Right lobe of liver (tissue), 6 donors: ENCODE results near the gene HDDC2. TPM values are rescaled to one million over a fixed set of nuclear protein-coding genes. Genes with fewer than 3 reads are reported as not detected.

Experiments used
- ATAC-seq, 4 donors: fragments of 200-7000 bp; cut with Tn5 transposase; one replicate each; pipeline ENCODE4 v1.9.1; 2020; ENCODE audit warnings: mild to moderate bottlenecking in 4 of 4, moderate library complexity in 4 of 4
- DNase-seq, 3 donors: peaks; one replicate each; pipeline ENCODE4 v3.0.0-alpha.2; 2020
- H3K27ac ChIP-seq, 3 donors: fragments of 200-600 bp; one replicate each; pipeline ENCODE4 v1.8.0; 2022
- H3K27me3 ChIP-seq, 2 donors: fragments of 200-600 bp; one replicate each; pipeline ENCODE4 v1.8.0; 2022
- H3K36me3 ChIP-seq, 4 donors: fragments of 200-600 bp; sonication (generic) in 1 of 4; one replicate each; pipeline versions ENCODE4 v1.5.1 to v1.8.0; 2017 to 2022; ENCODE audit warnings: control low read depth in 1 of 4
- H3K4me1 ChIP-seq, 4 donors: fragments of 200-600 bp; sonication (generic) in 1 of 4; one replicate each; pipeline versions ENCODE4 v1.5.1 to v1.8.0; 2017 to 2022; ENCODE audit warnings: control low read depth in 1 of 4
- H3K4me3 ChIP-seq, 3 donors: fragments of 200-600 bp; one replicate each; pipeline ENCODE4 v1.8.0; 2022
- H3K9me3 ChIP-seq, 4 donors: fragments of 200-600 bp; sonication (generic) in 1 of 4; one replicate each; pipeline versions ENCODE4 v1.5.1 to v1.8.0; 2017 to 2022; ENCODE audit warnings: control low read depth in 1 of 4
- POLR2A ChIP-seq: fragments of 450-650 bp; IDR thresholded peaks from one replicate; pipeline ENCODE4 v1.6.1; 2017; ENCODE audit warnings: antibody characterized with exemption, mild to moderate bottlenecking
- WGBS: methylation state at CpG from one replicate; pipeline ENCODE4 v1.1.6; 2018; ENCODE audit warnings: low coverage, low lambda C conversion rate; ENCODE audit not compliant: insufficient coverage; ENCODE audit errors: missing lambda C conversion rate; 5-methylcytosine and 5-hydroxymethylcytosine counted together
- intact Hi-C, 2 donors: fragments of 100-400 bp; cut with DNase I; formaldehyde crosslinking; loops; one replicate each; pipeline versions ENCODE4 v1.11.2 to v1.14.1; 2022
- total RNA-seq, 6 experiments: library from RNA; depleted of rRNA in 2 of 6; stranded (reverse); fragments of >200 nt in 2 of 6; fragmentation: NEBNext Ultra II Directional in 3 of 6; extraction: Animal tissue kit (Norgen Biotek cat#: 25700) in 3 of 6; gene quantifications; one replicate each; pipeline versions ENCODE4 v1.1.0 to v1.2.4, GENCODE V29; 2016 to 2023
- TF ChIP-seq, protein P1 (sequence below), 4 donors: fragments of 200-600 bp in 3 of 4; fragments of 450-650 bp in 1 of 4; IDR thresholded peaks; one replicate each; pipeline versions ENCODE4 v1.5.1 to v1.8.0; 2016 to 2022; ENCODE audit warnings: antibody characterized with exemption in 4 of 4, mild to moderate bottlenecking in 2 of 4
- donor health status: DM: no; HTN: yes; CAD: no.
- donor health status: DM: no; HTN: no; CAD: no.
- donor health status: DM: no; HTN: no; CAD: no.
- donor health status: DM: no; HTN: yes; CAD: no.
- donor health status: DM: no; HTN: yes; CAD: no.

HDDC2 gene
- total RNA-seq, 6 experiments from 2014 or later = 6.8 to 15.6 (median 9.5) TPM

DNA sequence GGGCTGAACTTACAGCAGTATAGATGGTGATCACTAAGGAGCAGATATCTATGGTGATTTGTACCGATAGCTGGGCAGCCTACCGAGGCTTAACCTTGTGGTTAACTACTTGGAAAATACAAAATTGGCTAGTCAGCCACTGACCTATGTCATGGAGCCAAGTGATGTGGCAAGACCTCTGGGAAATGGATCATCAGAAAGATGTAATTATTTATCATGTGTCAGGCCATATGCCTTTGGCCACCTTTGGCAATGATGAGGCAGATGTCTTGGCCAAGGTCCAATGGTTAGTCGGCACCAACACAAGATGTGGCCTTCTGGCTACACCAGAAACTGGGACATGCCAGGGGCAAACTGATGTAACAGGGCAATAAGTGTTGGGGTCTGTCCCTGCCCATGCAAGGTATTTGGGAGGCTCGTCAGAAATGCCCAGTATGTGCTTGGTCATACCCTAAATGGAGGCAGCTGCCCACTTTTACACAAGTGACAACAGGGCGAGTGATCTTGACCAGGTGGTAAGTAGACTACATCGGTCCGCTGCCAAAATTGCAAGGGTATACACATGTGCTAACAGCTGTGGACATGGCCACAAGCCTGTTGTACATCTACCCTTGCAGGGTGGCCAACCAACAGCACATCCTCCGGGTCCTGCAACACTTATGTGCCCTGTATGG is 30.1 kb downstream of the HDDC2 start:
- no peak overlapping the region for H3K27ac ChIP-seq
- peaks cover 0 to 8% (median 0%) of the 10 kb centered on the region in 4 donors for H3K4me1 ChIP-seq
- TF ChIP-seq POLR2A = no peak
- TF ChIP-seq, protein P1, sequence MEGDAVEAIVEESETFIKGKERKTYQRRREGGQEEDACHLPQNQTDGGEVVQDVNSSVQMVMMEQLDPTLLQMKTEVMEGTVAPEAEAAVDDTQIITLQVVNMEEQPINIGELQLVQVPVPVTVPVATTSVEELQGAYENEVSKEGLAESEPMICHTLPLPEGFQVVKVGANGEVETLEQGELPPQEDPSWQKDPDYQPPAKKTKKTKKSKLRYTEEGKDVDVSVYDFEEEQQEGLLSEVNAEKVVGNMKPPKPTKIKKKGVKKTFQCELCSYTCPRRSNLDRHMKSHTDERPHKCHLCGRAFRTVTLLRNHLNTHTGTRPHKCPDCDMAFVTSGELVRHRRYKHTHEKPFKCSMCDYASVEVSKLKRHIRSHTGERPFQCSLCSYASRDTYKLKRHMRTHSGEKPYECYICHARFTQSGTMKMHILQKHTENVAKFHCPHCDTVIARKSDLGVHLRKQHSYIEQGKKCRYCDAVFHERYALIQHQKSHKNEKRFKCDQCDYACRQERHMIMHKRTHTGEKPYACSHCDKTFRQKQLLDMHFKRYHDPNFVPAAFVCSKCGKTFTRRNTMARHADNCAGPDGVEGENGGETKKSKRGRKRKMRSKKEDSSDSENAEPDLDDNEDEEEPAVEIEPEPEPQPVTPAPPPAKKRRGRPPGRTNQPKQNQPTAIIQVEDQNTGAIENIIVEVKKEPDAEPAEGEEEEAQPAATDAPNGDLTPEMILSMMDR (IDR thresholded peaks at IDR 0.05) = no peak
- DNase-seq = no peak
- H3K4me3 ChIP-seq = no peak overlapping the region
- H3K36me3 ChIP-seq = peaks cover 0 to 7% (median 0%) of the 10 kb centered on the region in 4 donors
- intact Hi-C loops = no loop called here
- ATAC-seq = peak in 1 of 4 donors; percentile 24
- H3K27me3 ChIP-seq = no peaks in the 10 kb centered on the region
- 40% methylated on average over 4 of the region's 8 CpGs for WGBS
- no peaks in the 10 kb centered on the region for H3K9me3 ChIP-seq

DNA sequence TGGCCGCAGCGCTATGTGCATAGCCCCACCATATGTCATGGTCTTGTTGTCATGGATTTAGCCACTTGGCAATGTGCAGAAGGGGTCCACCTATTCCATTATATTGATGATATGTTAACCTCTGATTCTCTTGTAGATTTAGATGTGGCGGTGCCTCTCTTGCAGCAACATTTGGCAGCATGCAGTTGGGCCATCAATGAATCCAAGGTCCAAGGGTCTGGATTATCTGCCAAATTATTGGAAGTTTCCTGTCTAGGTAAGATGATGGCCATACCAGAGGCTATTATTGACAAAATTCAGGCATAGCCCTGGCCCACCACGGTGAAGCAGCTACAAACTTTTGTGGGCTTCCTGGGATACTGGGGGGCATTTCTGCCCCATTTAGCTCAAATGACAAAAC is 31.4 kb downstream of the HDDC2 start:
- Histone ChIP-seq H3K27ac (no peak overlapping the region), H3K4me3 (no peak overlapping the region), H3K27me3 (no peaks in the 10 kb centered on the region), H3K9me3 (no peaks in the 10 kb centered on the region), H3K4me1 (peaks cover 0 to 8% (median 0%) of the 10 kb centered on the region in 4 donors), H3K36me3 (peaks cover 0 to 6% (median 0%) of the 10 kb centered on the region in 4 donors)
- WGBS = 50% methylated on average over 4 of the region's 4 CpGs
- ATAC-seq (peak in 3 of 4 donors; percentile 29 to 55 (median 35)), DNase-seq (no peak)
- no peak for TF ChIP-seq POLR2A
- TF ChIP-seq, protein P1 (IDR thresholded peaks at IDR 0.05) = no peak
- intact Hi-C loops = no loop called here

DNA sequence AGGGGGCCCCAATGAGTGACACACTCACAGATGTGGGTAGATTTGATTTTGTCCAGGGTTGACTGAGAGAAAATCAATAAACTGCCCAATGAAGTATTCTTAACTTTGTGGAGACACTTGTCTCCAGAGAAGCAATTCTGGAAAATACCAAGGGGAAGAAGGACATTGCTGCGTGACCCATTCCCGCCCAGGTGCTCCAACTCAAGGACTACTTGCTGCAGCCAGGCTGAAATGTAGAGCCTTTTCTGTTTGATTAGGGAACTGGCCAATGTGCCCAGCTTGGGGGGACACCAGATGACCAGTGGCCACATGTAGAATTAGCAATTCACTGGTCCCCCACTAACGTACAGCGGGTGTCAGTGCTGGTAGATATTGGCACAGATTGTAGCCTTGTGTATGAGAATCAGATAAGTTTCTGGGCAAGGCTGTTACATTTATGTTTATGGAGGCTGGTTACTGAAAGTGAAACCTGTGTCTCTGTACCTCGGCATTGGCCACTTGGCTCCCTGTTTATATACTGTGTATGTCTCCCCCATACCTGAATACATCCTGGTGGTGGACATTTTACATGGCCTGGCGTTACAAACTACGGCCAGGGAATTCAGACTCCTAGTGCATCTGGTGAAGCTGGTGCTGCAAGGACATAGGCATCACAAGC is 32.3 kb downstream of the HDDC2 start:
- TF ChIP-seq, protein P1 (IDR thresholded peaks at IDR 0.05) = no peak
- no peak for TF ChIP-seq POLR2A
- Histone ChIP-seq H3K36me3 (peaks cover 0 to 2% (median 0%) of the 10 kb centered on the region in 4 donors), H3K4me1 (peaks cover 0 to 8% (median 0%) of the 10 kb centered on the region in 4 donors), H3K4me3 (no peak overlapping the region), H3K9me3 (no peaks in the 10 kb centered on the region), H3K27ac (no peak overlapping the region), H3K27me3 (no peaks in the 10 kb centered on the region)
- peak in 1 of 3 donors; percentile 13 for DNase-seq
- intact Hi-C loops = no loop called here
- peak; percentile 35 to 82 (median 54) for ATAC-seq
- 68% methylated on average over 5 of the region's 7 CpGs for WGBS

DNA sequence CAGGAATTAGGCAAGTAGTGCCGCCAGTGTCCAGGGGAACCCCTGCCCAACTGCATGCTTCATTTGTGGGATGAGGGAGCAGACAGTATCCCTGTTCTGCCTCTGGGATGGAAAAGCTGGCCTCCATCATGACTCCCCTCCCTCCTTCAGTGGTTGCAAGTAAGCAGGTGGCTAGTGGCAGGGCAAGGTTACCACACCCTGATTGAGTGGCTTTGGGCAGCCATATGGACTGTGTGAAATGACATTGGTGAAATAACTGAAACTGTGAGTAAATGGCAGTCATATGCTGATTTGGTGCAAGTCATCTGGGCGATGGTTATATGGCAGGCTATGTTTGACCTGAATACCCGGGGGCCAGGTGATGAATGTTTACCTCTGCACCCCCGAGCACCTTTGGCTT is 33.0 kb downstream of the HDDC2 start:
- DNase-seq = no peak
- no peak for ATAC-seq
- intact Hi-C loops = no loop called here
- no peaks in the 10 kb centered on the region for H3K9me3 ChIP-seq
- 77% methylated on average over 3 of the region's 4 CpGs for WGBS
- no peaks in the 10 kb centered on the region for H3K36me3 ChIP-seq
- TF ChIP-seq POLR2A = no peak
- TF ChIP-seq, protein P1 (IDR thresholded peaks at IDR 0.05) = no peak
- no peak overlapping the region for H3K4me3 ChIP-seq
- H3K4me1 ChIP-seq = peaks cover 0 to 8% (median 0%) of the 10 kb centered on the region in 4 donors
- H3K27ac ChIP-seq = no peak overlapping the region
- no peaks in the 10 kb centered on the region for H3K27me3 ChIP-seq
